Measurements from ENCODE around the gene STAT5A.
"Not testable (repeated sequence)": the region's sequence is repeated elsewhere in the genome, so short reads cannot be mapped to it uniquely, and the experiment has no call there.

Gene STAT5A

GRCh38 chr17:42308446-42308845, 20.1 kb downstream of the STAT5A start:
- DNase-seq (ENCODE audit: low spot score): no peak

GRCh38 chr17:42309142-42309541, 20.8 kb downstream of the STAT5A start:
- no peak for DNase-seq (ENCODE audit: low spot score)

- DNase-seq (ENCODE audit: low spot score): no peak
These were observed 21.9 kb downstream of the STAT5A start for GRCh38 chr17:42309986-42310786.

GRCh38 chr17:42310787-42311215, 22.5 kb downstream of the STAT5A start:
- DNase-seq (ENCODE audit: low spot score): no peak

GRCh38 chr17:42311240-42312034, 23.1 kb downstream of the STAT5A start:
- DNase-seq (ENCODE audit: low spot score): peak; percentile 53

- no peak for DNase-seq (ENCODE audit: low spot score)
These were observed 23.7 kb downstream of the STAT5A start for GRCh38 chr17:42312035-42312284.

GRCh38 chr17:42312285-42313130, 24.2 kb downstream of the STAT5A start:
- DNase-seq (ENCODE audit: low spot score): peak; percentile 78

GRCh38 chr17:42313389-42313772, 25.1 kb downstream of the STAT5A start:
- DNase-seq (ENCODE audit: low spot score): no peak

GRCh38 chr17:42313773-42314566, 25.7 kb downstream of the STAT5A start:
- DNase-seq (ENCODE audit: low spot score): no peak

- DNase-seq (ENCODE audit: low spot score): no peak
These were observed 27.3 kb downstream of the STAT5A start for GRCh38 chr17:42315402-42316156.

- DNase-seq (ENCODE audit: low spot score): no peak
These were observed 28.5 kb downstream of the STAT5A start for GRCh38 chr17:42316755-42317154.

GRCh38 chr17:42317266-42317845, 29.1 kb downstream of the STAT5A start:
- peak; percentile 80 for DNase-seq (ENCODE audit: low spot score)

GRCh38 chr17:42317967-42318366, 29.7 kb downstream of the STAT5A start:
- not testable (repeated sequence) for DNase-seq (ENCODE audit: low spot score)

GRCh38 chr17:42321555-42321954, 33.3 kb downstream of the STAT5A start:
- peak; percentile 91 for DNase-seq (ENCODE audit: low spot score)

GRCh38 chr17:42322382-42323267, 34.3 kb downstream of the STAT5A start:
- DNase-seq (ENCODE audit: low spot score): peak; percentile 94

GRCh38 chr17:42323268-42323773, 35.0 kb downstream of the STAT5A start:
- DNase-seq (ENCODE audit: low spot score): no peak

- no peak for DNase-seq (ENCODE audit: low spot score)
These were observed 36.7 kb downstream of the STAT5A start for GRCh38 chr17:42325026-42325425.

GRCh38 chr17:42329025-42329976, 41.0 kb downstream of the STAT5A start:
- peak; percentile 42 for DNase-seq (ENCODE audit: low spot score)
